HUDEP-2 (cell line): ENCODE measurements around the gene RNF215.
"Not testable (repeated sequence)": the region's sequence is repeated elsewhere in the genome, so short reads cannot be mapped to it uniquely, and the experiment has no call there.

Source experiments
- DNase-seq, 76 experiments: peaks; one replicate each; lab custom pipeline; 2025; ENCODE audit not compliant: unreplicated experiment in 76 of 76; lab: John Stamatoyannopoulos, UW

RNF215 gene

GRCh38 chr22:30365891-30366290 is 21.3 kb downstream of the RNF215 start:
- DNase-seq: no peak

GRCh38 chr22:30362651-30363281 is 24.4 kb downstream of the RNF215 start:
- peak in 70 of 76 experiments; percentile 12 to 85 (median 62) for DNase-seq

GRCh38 chr22:30361916-30362650 is 25.1 kb downstream of the RNF215 start:
- DNase-seq: no peak

- DNase-seq: no peak
Observed at GRCh38 chr22:30358541-30358940, 28.7 kb downstream of the RNF215 start.

GRCh38 chr22:30357650-30358215 is 29.5 kb downstream of the RNF215 start:
- DNase-seq: no peak

GRCh38 chr22:30357236-30357570 is 30.0 kb downstream of the RNF215 start:
- DNase-seq: peak in 1 of 76 experiments; percentile 26

- peak in 74 of 76 experiments; percentile 16 to 92 (median 72) for DNase-seq
Observed at GRCh38 chr22:30356449-30357235, 30.6 kb downstream of the RNF215 start, which contains the start of the genes CCDC157 and SF3A1. CCDC157 (plus strand) TSS chr22:30357007; CDS start chr22:30366001, 8,994 bp downstream. SF3A1 (minus strand) TSS chr22:30356894; CDS start chr22:30356792, 102 bp downstream.

- no peak for DNase-seq
Observed at GRCh38 chr22:30354644-30355043, 32.6 kb downstream of the RNF215 start.

GRCh38 chr22:30351226-30351625 is 36.0 kb downstream of the RNF215 start:
- DNase-seq: no peak

GRCh38 chr22:30348809-30349208 is 38.4 kb downstream of the RNF215 start:
- DNase-seq: no peak

GRCh38 chr22:30348404-30348803 is 38.8 kb downstream of the RNF215 start:
- no peak for DNase-seq

- DNase-seq: no peak
Observed at GRCh38 chr22:30347255-30347892, 39.8 kb downstream of the RNF215 start.

GRCh38 chr22:30344447-30345200 is 42.6 kb downstream of the RNF215 start:
- no peak for DNase-seq

- no peak for DNase-seq
Observed at GRCh38 chr22:30340911-30341685, 46.1 kb downstream of the RNF215 start.

- DNase-seq: no peak
Observed at GRCh38 chr22:30338802-30339201, 48.4 kb downstream of the RNF215 start.

- DNase-seq: not testable (repeated sequence)
Observed at GRCh38 chr22:30338341-30338740, 48.9 kb downstream of the RNF215 start.

- no peak for DNase-seq
Observed at GRCh38 chr22:30337461-30337778, 49.8 kb downstream of the RNF215 start.

GRCh38 chr22:30336752-30337460 is 50.3 kb downstream of the RNF215 start:
- no peak for DNase-seq

GRCh38 chr22:30335236-30335635 is 52.0 kb downstream of the RNF215 start:
- DNase-seq: no peak
